IPS-NIHi7 (cell line): ENCODE results near the gene GSTM5.
"Not testable (repeated sequence)": the region's sequence is repeated elsewhere in the genome, so short reads cannot be mapped to it uniquely, and the experiment has no call there.

Source experiments
- DNase-seq: peaks from one replicate; pipeline ENCODE4 v3.0.0; 2012; ENCODE audit warnings: mixed read lengths; ENCODE audit errors: extremely low spot score

The GSTM5 gene

GRCh38 chr1:109711593-109712320 is at the start of gene GSTM5:
Gene GSTM5, plus strand, starts transcription at chr1:109712251. Its CDS starts 62 bp downstream, at chr1:109712313.
- DNase-seq: peak; percentile 12

DNA sequence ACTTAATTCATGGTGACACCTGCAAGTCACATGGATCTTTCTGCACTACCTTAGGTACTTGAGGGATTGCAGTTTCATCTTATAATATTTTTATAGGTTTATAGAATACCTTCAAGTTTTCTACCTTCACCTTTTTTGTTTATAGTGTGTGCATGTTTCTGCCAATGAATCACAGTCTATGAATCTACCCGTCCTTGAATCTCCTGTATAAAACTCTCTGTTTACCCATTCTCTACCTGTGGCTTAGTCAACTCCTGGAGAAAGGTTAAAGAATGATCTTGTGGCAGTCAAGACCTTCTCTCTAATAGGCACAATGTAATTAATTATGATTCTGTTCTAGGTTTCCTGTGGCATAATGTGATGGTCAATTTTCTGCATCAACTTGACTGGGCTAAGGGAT is 47.4 kb upstream of the GSTM5 start:
- no peak for DNase-seq

DNA sequence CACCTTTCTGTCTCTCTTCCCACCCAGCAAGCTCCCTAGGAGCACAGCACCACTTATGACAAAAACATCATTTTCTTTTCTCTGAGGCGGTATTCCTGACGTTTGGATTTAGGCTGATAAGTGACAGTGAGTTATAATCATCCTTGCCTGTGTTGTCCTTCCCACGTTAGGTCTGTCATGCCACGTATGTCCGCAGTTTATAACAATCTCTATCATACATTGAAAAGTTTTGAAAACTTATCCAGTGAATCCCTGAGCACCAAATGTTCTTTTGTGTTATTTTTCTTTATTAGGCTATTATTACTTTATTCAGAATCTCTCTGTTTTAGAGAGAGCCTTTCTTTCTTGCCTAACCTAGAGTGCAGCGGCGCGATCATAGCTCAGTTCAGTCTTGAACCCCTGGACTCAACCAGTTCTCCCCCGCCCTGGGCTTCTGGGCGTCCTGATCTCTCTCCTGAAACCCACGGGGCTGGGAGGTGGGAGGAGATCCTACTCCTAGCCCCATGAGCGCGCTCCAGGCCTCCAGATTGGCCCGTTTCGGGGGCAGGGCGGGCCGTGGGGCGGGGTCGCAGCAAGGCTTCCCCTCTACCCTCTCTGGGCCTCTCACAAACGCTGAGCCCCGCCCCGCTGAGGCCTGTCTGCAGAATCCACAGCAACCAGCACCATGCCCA is 44.5 kb upstream of the GSTM5 start, which contains the start of gene GSTM2:
Gene GSTM2, plus strand, starts transcription at position 606 of the 671 bp plus-strand sequence. Its CDS starts 59 bp downstream, at position 665.
- peak; percentile 98 for DNase-seq

DNA sequence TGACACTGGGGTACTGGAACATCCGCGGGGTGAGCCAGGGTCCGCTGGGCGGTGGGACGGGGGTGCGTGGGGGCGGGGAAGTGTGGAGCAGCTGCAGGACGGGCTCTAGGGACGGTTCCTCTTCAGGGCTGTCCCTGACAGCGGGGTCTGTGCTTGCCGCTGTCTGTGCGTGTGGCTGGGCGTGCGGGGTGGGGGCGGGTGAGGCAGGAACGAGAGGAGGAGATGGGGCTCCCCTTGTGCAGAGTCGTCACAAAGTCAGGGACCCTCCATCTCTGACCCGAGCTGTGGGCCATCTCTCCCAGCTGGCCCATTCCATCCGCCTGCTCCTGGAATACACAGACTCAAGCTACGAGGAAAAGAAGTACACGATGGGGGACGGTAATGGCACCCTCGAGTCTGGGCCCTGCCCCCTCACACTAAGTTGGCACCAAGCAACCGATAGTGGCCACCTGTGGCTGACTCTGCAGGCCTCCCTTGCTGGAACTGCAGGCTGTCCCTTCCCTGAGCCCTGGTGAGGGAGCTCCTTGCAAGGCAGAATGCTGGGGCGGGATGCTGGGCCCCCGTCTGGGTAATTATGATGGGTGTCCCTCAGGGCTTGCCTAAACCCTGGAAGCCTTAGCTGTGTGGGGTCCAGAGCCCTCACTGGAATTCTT is 43.8 kb upstream of the GSTM5 start:
- DNase-seq: peak; percentile 0

DNA sequence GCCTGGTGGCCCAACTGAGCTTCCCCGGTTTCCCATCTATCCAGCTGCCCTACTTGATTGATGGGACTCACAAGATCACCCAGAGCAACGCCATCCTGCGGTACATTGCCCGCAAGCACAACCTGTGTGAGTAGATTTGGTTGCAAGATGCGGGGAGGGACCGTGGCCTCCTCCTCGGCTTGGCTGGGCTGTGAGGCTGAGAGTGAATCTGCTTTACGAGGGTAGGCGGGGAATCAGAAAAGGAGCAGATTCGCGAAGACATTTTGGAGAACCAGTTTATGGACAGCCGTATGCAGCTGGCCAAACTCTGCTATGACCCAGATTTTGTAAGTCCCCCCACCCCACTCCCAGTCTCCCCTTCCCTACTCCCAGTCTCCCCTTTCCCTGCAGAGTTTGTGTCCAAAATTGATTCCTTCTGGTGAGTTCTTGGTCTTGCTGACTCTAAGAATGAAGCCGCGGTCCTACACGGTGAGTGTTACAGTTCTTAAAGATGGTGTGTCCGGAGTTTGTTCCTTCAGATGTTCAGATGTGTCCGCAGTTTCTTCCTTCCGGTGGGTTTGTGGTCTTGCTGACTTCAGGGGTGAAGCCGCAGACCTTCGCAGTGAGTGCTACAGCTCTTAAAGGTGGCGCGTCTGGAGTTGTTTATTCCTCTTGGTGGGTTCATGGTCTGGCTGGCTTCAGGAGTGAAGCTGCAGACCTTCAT is 42.7 kb upstream of the GSTM5 start:
- DNase-seq: peak; percentile 5

- DNase-seq: not testable (repeated sequence)
Measured at GRCh38 chr1:109669949-109670302, 42.1 kb upstream of the GSTM5 start.

GRCh38 chr1:109671067-109671466 is 41.0 kb upstream of the GSTM5 start:
- DNase-seq: peak; percentile 3

DNA sequence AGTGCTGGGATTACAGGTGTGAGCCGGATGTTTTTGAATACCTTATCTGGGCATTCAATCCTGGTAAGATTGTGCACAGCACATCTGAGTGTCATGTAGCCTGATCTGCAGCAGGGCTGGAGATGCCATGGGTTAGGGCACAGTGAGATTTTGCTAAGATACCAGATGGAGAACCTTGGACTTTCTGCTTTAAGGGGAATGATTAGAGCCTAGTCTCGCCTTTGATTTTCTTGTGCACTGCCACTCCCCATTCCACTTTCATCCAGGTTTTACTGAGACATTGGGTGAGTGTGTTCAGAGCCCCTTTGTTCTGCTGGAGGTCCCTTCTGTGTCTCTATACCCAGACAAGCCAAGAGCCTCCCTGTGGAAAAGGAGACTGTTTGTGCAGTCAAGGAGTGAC is 38.2 kb upstream of the GSTM5 start:
- DNase-seq: not testable (repeated sequence)

DNA sequence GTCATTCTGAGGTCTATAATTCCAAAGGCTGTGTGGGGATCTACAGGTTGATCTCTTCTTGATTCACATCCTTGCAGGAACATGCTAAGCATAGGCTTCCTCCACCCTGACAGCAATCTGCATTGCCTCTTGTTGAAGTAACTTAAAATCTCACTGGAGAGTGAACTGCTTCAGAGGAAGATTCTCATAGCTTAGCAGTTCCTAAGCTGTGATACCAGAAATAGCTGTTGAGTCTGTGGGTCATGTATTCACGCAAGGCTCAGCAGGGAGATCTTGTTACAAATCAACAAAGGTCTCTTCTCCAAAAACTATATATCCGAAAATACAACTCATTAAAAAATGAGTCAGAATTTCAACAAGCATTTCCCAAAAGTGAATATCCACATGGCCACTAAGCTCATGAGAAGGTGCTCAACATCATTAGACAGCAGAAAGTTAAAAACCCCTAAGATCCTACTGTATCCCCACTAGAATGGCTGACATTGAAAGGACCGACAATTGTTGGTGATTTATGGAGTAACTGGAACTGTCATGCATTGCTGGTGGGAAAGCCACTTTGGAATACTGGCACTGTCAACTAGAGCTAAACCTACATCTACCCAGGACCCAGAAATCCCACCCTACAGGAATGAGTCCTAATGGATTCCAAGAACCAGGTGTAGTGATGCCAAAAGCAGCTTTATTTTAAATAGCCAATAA is 35.2 kb upstream of the GSTM5 start:
- DNase-seq: peak; percentile 0

DNA sequence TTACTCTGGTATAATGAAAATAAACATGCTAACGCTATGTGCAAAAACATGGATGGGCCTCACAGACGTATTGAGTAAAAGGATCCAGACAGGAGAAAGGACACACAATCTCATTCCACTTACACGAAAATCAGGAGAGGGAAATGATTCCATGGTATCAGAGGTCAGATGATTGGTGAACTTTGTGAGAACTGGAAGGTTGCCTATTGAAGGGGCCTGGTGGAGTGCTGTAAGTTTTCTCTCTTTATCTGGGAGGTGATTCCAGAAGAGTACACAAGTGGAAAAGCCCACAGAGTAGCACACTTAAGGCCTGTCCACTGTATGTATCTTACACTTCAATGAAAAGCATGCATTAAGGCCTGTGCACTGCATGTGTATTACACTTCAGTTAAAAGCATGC is 34.6 kb upstream of the GSTM5 start:
- DNase-seq: peak; percentile 0

DNA sequence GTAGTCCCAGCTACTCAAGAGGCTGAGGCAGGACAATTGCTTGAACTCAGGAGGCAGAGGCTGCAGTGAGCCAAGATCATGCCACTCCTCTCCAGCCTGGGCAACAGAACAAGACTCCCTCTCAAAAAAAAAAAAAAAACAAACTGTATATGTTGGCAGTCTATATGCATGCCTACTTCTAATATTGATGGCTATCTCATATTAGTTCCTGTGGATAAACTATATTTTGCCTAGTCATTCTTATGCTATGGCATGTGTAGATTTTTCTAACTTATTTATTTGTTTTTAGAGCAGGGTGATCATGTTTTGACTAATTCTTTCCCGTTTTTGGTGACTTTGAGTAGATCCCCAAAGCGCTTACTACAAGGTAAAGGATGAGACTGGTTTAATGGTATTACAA is 33.4 kb upstream of the GSTM5 start:
- not testable (repeated sequence) for DNase-seq

DNA sequence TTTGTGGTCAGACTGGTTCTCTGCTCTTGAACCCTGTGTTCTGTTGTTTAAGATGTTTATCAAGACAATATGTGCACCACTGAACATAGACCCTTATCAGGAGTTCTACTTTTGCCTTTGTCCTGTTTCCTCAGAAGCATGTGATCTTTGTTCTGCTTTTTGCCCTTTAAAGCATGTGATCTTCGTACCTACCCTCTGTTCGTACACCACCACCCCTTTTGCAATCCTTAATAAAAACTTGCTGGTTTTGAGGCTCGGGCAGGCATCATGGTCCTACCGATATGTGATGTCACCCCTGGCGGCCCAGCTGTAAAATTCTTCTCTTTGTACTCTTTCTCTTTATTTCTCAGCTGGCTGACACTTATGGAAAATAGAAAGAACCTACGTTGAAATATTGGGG is 27.3 kb upstream of the GSTM5 start:
- not testable (repeated sequence) for DNase-seq

- DNase-seq: not testable (repeated sequence)
Measured at GRCh38 chr1:109685399-109685798, 26.7 kb upstream of the GSTM5 start.

- not testable (repeated sequence) for DNase-seq
Measured at GRCh38 chr1:109685890-109686289, 26.2 kb upstream of the GSTM5 start.

- not testable (repeated sequence) for DNase-seq
Measured at GRCh38 chr1:109687109-109687508, 24.9 kb upstream of the GSTM5 start.

GRCh38 chr1:109687641-109688499 is 24.2 kb upstream of the GSTM5 start, which contains the start of gene GSTM1:
Gene GSTM1, plus strand, starts transcription at chr1:109687817. Its CDS starts 57 bp downstream, at chr1:109687874.
- DNase-seq: no peak

- no peak for DNase-seq
Measured at GRCh38 chr1:109689844-109690405, 22.1 kb upstream of the GSTM5 start.

GRCh38 chr1:109691759-109692158 is 20.3 kb upstream of the GSTM5 start:
- DNase-seq: no peak

DNA sequence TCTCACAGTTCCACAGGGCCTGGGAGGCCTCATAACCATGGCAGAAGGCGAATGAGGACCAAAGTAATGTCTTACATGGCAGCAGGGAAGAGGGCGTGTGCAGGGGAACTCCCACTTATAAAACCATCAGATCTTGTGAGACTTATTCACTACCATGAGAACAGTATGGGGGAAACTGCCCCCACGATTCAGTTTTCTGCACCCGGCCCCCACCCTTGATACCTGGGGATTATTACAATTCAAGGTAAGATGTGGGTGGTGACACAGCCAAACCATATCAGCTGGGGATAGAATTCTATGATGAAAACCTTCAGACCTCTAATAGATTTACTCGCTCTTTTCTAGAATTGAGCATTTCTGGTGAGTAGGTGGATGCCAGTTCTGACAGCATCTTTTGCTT is 17.7 kb upstream of the GSTM5 start:
- not testable (repeated sequence) for DNase-seq

- not testable (repeated sequence) for DNase-seq
Measured at GRCh38 chr1:109695138-109695537, 16.9 kb upstream of the GSTM5 start.
